GM18502 (cell line): ENCODE measurements around the gene PRRT3.
A peak's percentile ranks its signal among the peaks of the same experiment; 100 is the strongest.

ENCODE experiments used
- ATAC-seq: cut with Tn5 transposase; IDR thresholded peaks from one replicate; pipeline ENCODE4 v1.9.1; 2021; ENCODE audit warnings: mild to moderate bottlenecking; ENCODE audit not compliant: unreplicated experiment, poor library complexity

Gene PRRT3

GRCh38 chr3:9951962-9952805 lies at the start of gene PRRT3:
PRRT3 (minus strand) TSS chr3:9952408; CDS start chr3:9950115, 2,293 bp downstream.
- ATAC-seq = peak; percentile 79

- ATAC-seq = no peak
Observed at GRCh38 chr3:10000686-10001085, 48.5 kb upstream of the PRRT3 start.

GRCh38 chr3:9994086-9994844 lies 42.1 kb upstream of the PRRT3 start:
- ATAC-seq = no peak

- ATAC-seq = peak; percentile 34
Observed at GRCh38 chr3:9986230-9986725, 34.1 kb upstream of the PRRT3 start.

GRCh38 chr3:9980251-9980650 lies 28.0 kb upstream of the PRRT3 start:
- no peak for ATAC-seq

GRCh38 chr3:9978710-9979305 lies 26.6 kb upstream of the PRRT3 start:
- ATAC-seq = no peak

GRCh38 chr3:9976721-9977709 lies 24.8 kb upstream of the PRRT3 start:
- ATAC-seq = no peak

- ATAC-seq = no peak
Observed at GRCh38 chr3:9970020-9970652, 17.9 kb upstream of the PRRT3 start.

- ATAC-seq = no peak
Observed at GRCh38 chr3:9969632-9970019, 17.4 kb upstream of the PRRT3 start.

- ATAC-seq = no peak
Observed at GRCh38 chr3:9966841-9967240, 14.6 kb upstream of the PRRT3 start.

GRCh38 chr3:9965200-9965875 lies 13.1 kb upstream of the PRRT3 start:
- ATAC-seq = no peak

GRCh38 chr3:9957214-9957613 lies 5.0 kb upstream of the PRRT3 start:
- ATAC-seq = no peak

- ATAC-seq = no peak
Observed at GRCh38 chr3:9955611-9956352, 3.6 kb upstream of the PRRT3 start.

GRCh38 chr3:9955067-9955502 lies 2.9 kb upstream of the PRRT3 start:
- ATAC-seq = no peak

- ATAC-seq = peak; percentile 31
Observed at GRCh38 chr3:9951598-9951961, 628 bp downstream of the PRRT3 start.

GRCh38 chr3:9951126-9951525 lies 1.1 kb downstream of the PRRT3 start:
- ATAC-seq = peak; percentile 51

- ATAC-seq = no peak
Observed at GRCh38 chr3:9949626-9950025, 2.6 kb downstream of the PRRT3 start.

- no peak for ATAC-seq
Observed at GRCh38 chr3:9949115-9949514, 3.1 kb downstream of the PRRT3 start.
